NT2/D1 (cell line): ENCODE data around the gene SFXN3.
A peak's percentile ranks its signal among the peaks of the same experiment; 100 is the strongest.

Experiments
- DNase-seq: peaks from one replicate; pipeline ENCODE4 v3.0.0-alpha.2; 2011; ENCODE audit warnings: low read depth, low spot score
- H3K27me3 ChIP-seq: 2 replicates; pipeline ENCODE4 v1.6.0; 2011; ENCODE audit warnings: mild to moderate bottlenecking; ENCODE audit not compliant: insufficient read length, insufficient read depth
- H3K36me3 ChIP-seq: 2 replicates; pipeline ENCODE4 v1.6.1; 2011; ENCODE audit warnings: mild to moderate bottlenecking, low read length, mixed read lengths; ENCODE audit not compliant: insufficient read depth, insufficient read length
- H3K4me1 ChIP-seq: 2 replicates; pipeline ENCODE4 v1.5.1; 2011; ENCODE audit not compliant: insufficient read depth, insufficient read length
- H3K4me3 ChIP-seq: 2 replicates; pipeline ENCODE4 v1.5.1; 2011; ENCODE audit warnings: low read depth; ENCODE audit not compliant: insufficient read length
- H3K9ac ChIP-seq: 2 replicates; pipeline ENCODE4 v1.6.0; 2011; ENCODE audit warnings: low read depth; ENCODE audit not compliant: insufficient read length
- H3K9me3 ChIP-seq: 2 replicates; pipeline ENCODE4 v1.5.1; 2011; ENCODE audit warnings: mild to moderate bottlenecking, low read length; ENCODE audit not compliant: insufficient read depth
- SUZ12 ChIP-seq: IDR thresholded peaks from 2 replicates; pipeline ENCODE4 v1.6.1; 2011; ENCODE audit not compliant: insufficient read length, insufficient read depth; ENCODE audit errors: extremely low read depth
- YY1 ChIP-seq: IDR thresholded peaks from 2 replicates; pipeline ENCODE4 v1.6.1; 2011; ENCODE audit not compliant: insufficient read length, insufficient read depth
- ZNF274 ChIP-seq: IDR thresholded peaks from 2 replicates; pipeline ENCODE4 v1.6.1; 2011; ENCODE audit warnings: mild to moderate bottlenecking, low read depth, low read length

SFXN3 gene

GRCh38 chr10:101064415-101065030, 33.5 kb downstream of the SFXN3 start:
- Histone ChIP-seq H3K9ac (no peak overlapping the region), H3K4me1 (peaks cover 14% of the 10 kb centered on the region), H3K27me3 (peaks cover 53% of the 10 kb centered on the region), H3K9me3 (no peaks in the 10 kb centered on the region; the same call in 1 of the 2 replicates), H3K4me3 (no peak overlapping the region), H3K36me3 (no peaks in the 10 kb centered on the region)
- TF ChIP-seq ZNF274 (no peak), SUZ12 (no peak), YY1 (no peak)
- DNase-seq: no peak

DNA sequence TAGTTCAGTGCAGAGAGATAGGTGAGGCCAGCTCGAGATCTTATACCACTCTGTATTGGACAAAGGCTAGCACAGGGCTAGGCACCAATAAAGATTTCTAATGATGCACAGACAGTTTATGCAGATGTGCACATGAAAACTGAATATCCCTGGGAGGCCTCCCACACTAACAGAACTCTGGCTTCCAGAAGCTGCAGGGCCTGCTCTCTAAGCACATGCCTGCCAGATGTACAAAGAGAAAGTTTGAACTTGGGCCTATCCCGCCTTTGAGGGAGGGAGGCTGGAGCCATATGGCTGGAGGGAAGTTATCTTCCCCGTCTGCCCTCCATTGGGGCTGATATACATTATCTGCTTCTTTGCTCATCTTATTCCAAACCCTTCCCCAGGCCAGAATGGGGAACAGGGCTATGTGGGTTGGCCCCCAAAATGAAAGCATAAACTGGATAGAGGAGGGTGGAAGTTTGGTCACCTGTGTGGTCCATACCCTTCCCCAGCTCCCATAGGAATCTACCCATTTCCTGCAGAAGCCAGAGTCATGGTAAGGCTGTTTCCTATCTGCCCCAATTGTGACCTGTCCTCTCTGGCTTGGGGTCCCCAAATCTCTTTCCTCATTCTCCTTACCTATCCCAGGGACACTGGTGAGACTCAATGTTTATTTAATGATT, 34.6 kb downstream of the SFXN3 start:
- no peak for TF ChIP-seq YY1
- TF ChIP-seq ZNF274: no peak
- no peak for TF ChIP-seq SUZ12
- Histone ChIP-seq H3K9ac (peak overlapping the region; percentile 67), H3K27me3 (peaks cover 53% of the 10 kb centered on the region), H3K4me3 (peak overlapping the region; percentile 53), H3K9me3 (no peaks in the 10 kb centered on the region; the same call in 1 of the 2 replicates), H3K4me1 (peaks cover 14% of the 10 kb centered on the region), H3K36me3 (no peaks in the 10 kb centered on the region)
- no peak for DNase-seq

DNA sequence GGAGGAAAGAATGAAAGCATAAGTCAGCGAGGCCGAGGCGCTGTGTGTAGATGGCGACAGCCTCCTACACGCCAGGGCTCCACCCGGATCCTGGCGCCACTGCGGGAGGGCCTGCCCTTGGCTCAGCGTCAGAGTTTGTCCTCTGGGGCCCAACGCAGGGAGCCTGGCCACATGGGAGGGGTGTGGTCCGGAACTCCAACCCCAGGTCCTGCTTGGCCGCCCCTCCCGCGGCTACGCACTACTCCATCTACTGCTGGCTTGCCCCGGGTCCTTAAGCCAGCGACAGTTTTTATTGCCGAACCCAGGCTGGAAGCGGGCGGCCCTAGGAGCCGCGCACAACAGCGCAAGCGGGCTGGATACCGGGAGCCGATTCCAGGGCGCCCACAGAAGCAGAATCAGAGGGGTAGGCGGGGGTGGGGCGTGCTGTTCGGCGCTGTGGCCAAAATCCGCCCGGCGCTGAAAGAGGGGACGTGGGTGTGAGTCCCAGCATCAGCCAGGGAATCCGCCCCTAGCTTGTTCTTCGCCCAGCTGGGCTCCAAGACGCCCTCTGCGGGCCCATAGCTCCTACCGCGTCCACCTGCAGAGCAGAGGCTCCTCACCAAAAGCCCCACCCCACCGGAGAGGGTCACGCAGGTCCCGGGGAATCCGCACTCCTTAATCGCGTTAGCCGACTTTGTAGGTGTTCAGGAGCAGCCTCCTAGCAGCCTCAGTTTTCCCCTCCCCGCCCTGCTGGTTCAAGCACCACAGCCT, 35.3 kb downstream of the SFXN3 start:
- Histone ChIP-seq H3K36me3 (no peaks in the 10 kb centered on the region), H3K4me3 (peak overlapping the region; percentile 53), H3K27me3 (peaks cover 53% of the 10 kb centered on the region), H3K9me3 (no peaks in the 10 kb centered on the region; the same call in 1 of the 2 replicates), H3K4me1 (peaks cover 14% of the 10 kb centered on the region), H3K9ac (peak overlapping the region; percentile 67)
- TF ChIP-seq SUZ12 (no peak), YY1 (no peak), ZNF274 (no peak)
- DNase-seq: no peak

DNA sequence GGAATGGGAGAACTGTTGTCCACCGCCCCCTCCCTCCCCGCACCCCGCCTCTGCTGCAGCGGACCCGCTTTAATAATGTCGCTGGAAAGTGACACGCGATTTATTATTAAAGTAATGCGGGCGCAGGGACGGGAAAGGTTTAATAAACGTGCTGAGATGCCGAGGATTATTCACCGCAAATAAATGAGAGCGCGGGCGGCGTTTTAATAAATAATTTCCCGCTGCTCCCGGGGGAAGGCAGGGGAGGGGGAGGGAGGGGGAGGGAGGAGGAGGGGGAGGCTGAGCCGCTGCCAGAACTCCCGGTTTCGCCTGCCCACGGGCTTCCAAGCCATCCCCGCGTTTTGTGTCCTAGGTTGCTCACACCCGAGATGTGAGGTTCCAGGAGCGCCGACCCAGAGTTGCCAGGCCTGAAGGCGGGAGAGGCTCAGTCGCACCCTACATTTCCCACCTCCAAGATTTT, 35.9 kb downstream of the SFXN3 start:
- H3K4me3 ChIP-seq: peak overlapping the region; percentile 53
- TF ChIP-seq SUZ12: no peak
- TF ChIP-seq YY1: no peak
- no peak for TF ChIP-seq ZNF274
- no peaks in the 10 kb centered on the region for H3K36me3 ChIP-seq
- H3K4me1 ChIP-seq: peaks cover 14% of the 10 kb centered on the region
- peak overlapping the region; percentile 80 for H3K9ac ChIP-seq
- no peaks in the 10 kb centered on the region; the same call in 1 of the 2 replicates for H3K9me3 ChIP-seq
- DNase-seq: no peak
- peaks cover 49% of the 10 kb centered on the region for H3K27me3 ChIP-seq

GRCh38 chr10:101067356-101068083, 36.5 kb downstream of the SFXN3 start:
- peak overlapping the region; percentile 80 for H3K9ac ChIP-seq
- peaks cover 14% of the 10 kb centered on the region for H3K4me1 ChIP-seq
- peaks cover 43% of the 10 kb centered on the region for H3K27me3 ChIP-seq

GRCh38 chr10:101069441-101069840, 38.4 kb downstream of the SFXN3 start:
- TF ChIP-seq ZNF274 (no peak), YY1 (no peak), SUZ12 (no peak)
- Histone ChIP-seq H3K4me1 (peaks cover 10% of the 10 kb centered on the region), H3K36me3 (no peaks in the 10 kb centered on the region), H3K9ac (no peak overlapping the region), H3K9me3 (no peaks in the 10 kb centered on the region), H3K27me3 (peaks cover 32% of the 10 kb centered on the region), H3K4me3 (no peak overlapping the region)
- DNase-seq: no peak

More at GRCh38 chr10:101067356-101068083, 36.5 kb downstream of the SFXN3 start:
- Histone ChIP-seq H3K9me3 (no peaks in the 10 kb centered on the region; the same call in 1 of the 2 replicates), H3K4me3 (peak overlapping the region; percentile 53), H3K36me3 (no peaks in the 10 kb centered on the region)
- no peak for TF ChIP-seq ZNF274
- no peak for TF ChIP-seq YY1
- no peak for TF ChIP-seq SUZ12
- no peak for DNase-seq
